SIG-M5 treated with dmso at 0.1 percent for 504 hours (cell line): ENCODE results near the gene IST1.

Experiments used
- DNase-seq: peaks from one replicate; lab custom pipeline; 2025; ENCODE audit not compliant: unreplicated experiment; lab: John Stamatoyannopoulos, UW

The IST1 gene

GRCh38 chr16:71961066-71962039 is 66.0 kb downstream of the IST1 start:
- peak; percentile 69 for DNase-seq

- DNase-seq: no peak
Observed at GRCh38 chr16:71963125-71963875, 68.0 kb downstream of the IST1 start.

GRCh38 chr16:71965223-71965622 is 69.9 kb downstream of the IST1 start:
- no peak for DNase-seq

- DNase-seq: no peak
Observed at GRCh38 chr16:71966932-71967331, 71.6 kb downstream of the IST1 start.

- no peak for DNase-seq
Observed at GRCh38 chr16:71969353-71969752, 74.0 kb downstream of the IST1 start.

GRCh38 chr16:71971571-71971970 is 76.2 kb downstream of the IST1 start:
- no peak for DNase-seq

GRCh38 chr16:71972356-71972755 is 77.0 kb downstream of the IST1 start:
- DNase-seq: no peak

GRCh38 chr16:71973001-71973400 is 77.7 kb downstream of the IST1 start:
- no peak for DNase-seq

GRCh38 chr16:71974068-71974818 is 78.9 kb downstream of the IST1 start:
- no peak for DNase-seq
